Fibroblast of skin of right biceps (primary cell): ENCODE data around the gene TMEM198.

Source experiments
- DNase-seq: peaks from one replicate; pipeline ENCODE4 v3.0.0-alpha.2; 2013

Gene TMEM198, protein sequence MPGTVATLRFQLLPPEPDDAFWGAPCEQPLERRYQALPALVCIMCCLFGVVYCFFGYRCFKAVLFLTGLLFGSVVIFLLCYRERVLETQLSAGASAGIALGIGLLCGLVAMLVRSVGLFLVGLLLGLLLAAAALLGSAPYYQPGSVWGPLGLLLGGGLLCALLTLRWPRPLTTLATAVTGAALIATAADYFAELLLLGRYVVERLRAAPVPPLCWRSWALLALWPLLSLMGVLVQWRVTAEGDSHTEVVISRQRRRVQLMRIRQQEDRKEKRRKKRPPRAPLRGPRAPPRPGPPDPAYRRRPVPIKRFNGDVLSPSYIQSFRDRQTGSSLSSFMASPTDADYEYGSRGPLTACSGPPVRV

DNA sequence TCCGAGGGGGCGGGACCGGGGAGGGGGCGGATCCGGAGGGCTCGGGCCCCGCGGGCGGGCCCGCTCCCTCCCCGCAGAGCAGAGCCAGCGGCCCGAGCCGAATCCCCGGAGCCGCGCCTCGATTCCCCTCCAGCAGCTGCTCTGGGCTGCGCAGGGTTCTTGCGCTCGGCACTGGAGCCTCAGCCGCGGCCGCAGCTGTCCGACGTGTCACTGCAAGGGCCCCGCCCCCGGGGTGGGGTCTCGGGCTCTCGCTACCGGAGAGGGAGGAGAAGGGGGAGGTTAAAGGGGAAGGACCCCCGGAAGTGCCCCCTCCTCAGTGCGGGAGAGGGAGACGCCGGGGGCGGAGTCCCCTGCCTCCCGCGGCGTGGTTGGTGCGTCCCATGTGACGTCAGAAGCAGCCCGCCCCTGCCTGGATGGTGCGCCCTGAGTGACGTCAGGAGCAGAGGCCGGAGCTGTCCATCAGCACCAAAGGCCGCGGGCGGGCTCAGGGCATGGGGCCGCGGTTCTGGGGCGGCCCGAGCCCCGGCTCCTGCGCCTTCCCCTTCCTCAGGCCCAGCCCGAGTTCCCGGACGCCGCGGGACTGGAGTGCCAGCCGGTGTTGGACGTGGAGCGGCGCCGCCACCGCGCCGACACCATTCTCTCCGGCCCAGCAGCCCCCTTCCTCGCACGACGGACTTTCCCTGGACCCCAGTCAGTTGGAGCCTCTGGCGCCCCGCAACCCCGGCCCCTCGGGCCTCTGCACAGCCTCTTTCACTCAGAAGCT lies at the start of gene TMEM198, which contains the start of gene CHPF:
Gene TMEM198, plus strand, starts transcription at position 433 of the 763 bp plus-strand sequence. CDS start 700 bp downstream, outside the sequence.
Gene CHPF, minus strand, starts transcription at position 214 of the 763 bp plus-strand sequence. CDS start 271 bp downstream, outside the sequence.
- peak; percentile 99 for DNase-seq

DNA sequence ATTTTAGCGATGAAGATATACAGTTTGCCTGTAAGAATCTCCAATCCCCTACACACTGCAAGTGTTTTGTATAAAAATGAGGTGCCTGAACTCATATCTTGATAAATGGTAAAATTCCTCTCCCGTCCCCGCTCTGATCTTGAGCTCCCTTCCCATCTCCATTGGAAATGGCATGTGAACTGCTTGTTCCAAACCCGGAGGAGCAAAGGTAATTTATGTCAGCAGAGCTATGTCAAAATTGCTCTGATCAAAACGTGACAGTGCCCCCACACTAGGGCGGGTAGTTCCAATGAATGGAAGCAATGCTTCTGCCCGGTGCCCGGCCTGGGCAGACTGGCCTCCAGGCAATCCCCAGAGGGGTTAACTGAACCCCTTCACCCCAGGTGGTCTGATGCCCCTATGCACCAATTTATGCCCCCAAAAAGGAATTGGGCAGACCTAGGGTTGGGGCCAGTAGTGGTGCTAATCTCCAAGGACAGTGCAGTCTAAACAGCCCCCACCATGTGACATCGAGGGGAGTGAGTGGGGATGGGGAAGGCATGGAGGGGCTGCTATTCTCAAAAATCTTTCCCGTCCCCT lies 48.8 kb upstream of the TMEM198 start:
- no peak for DNase-seq

DNA sequence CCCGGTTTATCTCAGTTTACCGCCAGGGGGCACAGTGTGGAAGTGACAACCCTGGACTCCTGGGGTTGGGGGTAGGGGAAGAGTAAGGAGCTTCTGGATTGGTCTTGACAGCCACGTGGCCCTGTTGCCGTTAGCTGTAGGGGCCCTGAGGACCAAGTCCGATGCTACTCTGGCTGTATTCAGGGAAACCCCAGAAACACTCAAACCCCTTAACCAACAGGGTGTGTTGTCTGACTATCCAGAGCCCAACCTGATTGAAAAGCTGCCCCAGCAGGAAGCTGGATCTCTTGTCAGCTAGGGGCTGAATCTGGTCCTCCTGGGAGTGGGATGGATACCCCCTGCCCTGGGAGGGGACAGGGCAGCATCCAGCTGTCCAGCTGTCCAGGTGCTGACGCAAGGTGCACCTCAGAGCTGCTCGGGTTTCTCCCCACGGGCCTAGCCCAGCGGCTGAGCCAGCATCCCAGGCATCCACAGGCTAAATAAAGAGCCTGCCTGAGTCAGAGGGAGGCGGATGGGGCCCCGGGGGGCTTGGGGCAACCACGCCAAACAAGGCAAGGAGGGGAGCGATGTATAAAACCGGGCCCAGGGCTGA lies 48.2 kb upstream of the TMEM198 start:
- peak; percentile 84 for DNase-seq

DNA sequence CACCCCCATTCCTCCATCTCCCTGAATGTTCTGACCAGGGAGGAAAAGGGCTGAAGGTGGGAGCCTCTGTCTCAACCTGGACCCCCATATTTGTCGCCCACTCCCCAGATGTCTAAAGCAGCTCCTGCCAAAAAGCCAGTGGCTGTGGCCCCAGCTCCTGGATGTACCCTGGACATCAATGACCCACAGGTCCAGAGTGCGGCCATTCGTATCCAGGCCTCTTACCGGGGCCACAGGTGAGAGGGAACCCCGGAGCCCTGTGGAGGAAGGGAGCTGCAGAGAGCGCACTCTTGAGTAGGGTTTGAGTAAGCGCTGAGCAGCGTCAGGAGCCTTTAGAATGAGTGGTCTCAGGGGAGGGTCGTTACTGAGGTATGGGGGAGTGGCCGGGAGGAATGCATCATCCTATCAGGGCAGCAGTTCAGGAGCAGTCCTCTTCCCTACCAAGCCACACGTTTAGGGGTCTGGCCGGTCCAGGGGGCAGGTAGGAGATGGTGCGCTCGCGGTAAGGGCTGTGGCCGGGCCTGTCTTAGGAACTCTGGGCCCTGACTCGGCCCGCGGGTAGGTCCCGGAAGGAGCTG lies 47.5 kb upstream of the TMEM198 start:
- DNase-seq, result no peak

DNA sequence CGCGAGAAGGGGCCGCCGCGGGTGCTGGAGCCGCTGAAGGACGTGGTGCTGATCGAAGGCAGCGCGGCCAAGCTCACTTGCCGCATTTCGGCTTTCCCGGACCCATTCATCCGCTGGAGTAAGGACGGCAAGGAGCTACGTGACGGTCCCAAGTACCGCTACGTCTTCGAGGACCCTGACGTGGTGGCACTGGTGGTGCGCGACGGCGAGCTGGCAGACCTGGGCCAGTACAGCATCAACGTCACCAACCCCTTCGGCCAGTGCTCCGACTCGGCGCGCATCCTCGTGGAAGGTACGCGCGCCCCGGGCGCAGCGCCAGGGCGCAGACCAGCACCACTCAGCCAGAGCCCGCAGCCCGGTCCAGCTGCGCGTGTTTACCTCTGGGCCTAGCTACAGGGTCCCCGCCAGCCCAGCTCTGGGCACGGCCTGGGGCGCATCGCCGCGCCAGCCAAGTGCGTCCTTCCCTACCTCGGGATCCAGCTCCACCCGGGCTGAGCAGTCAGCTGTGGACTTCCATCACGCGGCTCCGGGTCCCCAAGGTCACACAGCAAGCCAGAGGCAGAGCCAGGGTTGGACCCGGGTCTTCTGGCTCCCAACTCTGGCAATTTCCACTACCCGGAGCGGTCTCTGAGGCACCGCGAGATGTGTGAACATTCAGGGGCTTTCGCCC lies 46.9 kb upstream of the TMEM198 start:
- DNase-seq, result peak; percentile 17

DNA sequence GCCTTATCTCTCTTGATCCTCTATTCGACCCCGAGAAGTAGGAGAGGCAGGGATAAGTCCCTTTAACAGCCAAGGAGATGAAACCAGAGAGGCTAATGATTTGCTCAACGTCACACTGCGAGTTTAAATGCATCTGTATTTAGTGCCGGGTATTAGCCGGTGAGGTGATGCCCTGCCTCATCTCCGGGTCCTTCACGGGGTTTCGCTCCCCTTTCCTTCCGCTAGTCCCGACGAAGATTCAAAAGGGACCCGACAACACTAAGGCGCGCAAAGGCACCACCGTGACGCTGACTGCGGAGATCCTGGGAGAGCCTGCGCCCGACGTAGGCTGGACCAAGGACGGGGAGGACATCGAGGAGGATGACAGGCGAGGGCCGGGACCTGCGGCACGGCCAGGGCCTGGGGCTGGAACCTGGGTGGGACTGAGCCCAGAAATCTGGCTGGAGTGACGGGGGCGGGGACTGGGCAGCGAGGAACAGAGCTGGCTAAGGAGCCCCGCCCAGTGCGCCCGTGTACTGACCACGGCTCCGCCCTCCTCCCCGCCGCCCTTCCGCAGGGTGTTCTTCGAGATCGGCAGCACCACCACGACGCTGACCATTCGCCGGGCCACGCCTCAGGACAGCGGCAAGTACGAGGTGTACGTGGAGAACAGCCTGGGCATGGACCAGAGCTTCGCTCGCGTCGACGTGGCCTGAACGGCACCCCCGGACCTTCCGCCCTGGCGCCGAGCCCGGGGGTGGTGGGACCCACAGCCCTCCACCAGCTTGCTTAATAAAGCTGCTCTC lies 46.1 kb upstream of the TMEM198 start:
- peak; percentile 63 for DNase-seq

DNA sequence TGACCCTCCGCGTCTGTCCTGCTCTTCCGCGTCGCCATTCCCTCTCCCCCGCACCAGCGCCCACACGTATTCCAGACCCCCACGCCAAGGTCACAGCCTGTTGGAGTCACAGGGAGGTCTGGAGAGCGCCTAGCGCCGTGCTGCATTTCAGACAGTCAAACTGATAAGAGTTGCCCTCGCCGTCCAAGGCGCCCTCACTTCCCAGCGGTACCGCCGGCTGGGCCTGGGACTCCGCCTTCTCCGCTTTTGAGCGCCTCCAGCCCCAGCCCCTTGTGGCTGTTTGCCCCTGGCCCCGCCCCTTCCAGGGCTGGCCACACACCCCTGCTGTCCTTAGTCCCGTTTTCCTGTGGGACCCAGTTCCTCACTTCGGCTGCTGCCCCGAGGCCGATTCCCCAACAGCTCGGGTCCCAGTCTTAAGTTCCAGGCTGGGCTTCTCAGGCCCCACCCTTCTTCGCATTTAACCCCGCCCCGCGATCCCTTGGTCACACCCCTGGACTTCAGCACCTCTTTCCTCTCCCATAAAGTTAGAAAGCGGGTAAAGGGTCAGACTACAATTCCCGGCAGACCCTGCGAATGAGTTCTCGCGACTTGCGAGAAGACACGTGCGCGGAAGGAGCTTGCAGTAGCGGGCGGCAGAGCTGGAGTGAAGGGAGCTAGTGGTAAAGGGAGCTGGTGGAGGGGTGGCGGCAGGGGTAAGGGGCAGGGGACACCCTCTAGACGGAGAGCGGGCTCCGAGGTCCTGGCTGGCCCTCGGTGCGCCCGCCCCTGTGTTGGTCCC lies 45.4 kb upstream of the TMEM198 start, which contains the start of gene GMPPA:
Gene GMPPA, plus strand, starts transcription at position 612 of the 778 bp plus-strand sequence. CDS start 1,085 bp downstream, outside the sequence.
- DNase-seq, result peak; percentile 99

DNA sequence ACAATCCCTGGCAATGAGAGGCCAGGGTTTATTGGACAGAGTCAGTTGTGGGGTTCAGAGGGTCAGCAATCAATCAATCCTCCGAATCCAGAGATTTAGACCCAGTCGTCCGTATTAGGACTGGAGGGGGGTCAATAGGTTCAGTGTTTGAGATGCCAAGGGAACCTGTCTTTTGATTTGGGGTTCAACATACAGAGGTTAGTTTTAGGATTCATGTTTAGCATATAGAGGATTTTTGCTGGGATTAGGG lies 44.8 kb upstream of the TMEM198 start:
- DNase-seq, result no peak

DNA sequence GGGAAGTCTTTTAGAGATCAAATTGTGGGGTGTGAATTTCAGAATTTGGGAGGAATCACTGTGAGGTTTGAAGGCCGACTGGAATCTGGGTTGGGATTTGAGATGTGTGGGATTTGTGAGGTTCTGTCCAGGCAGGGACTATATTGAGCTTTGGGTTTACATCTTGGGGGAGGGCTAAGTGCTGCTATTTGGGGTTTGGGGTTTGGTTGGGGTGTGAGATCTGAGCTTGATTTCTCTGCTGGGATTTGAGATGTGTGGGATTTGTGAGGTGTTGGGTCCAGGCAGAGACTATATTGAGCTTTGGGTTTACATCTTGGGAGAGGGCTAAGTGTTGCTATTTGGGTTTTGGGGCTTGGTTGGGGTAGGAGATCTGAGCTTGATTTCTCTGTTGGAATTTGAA lies 44.3 kb upstream of the TMEM198 start:
- no peak for DNase-seq

DNA sequence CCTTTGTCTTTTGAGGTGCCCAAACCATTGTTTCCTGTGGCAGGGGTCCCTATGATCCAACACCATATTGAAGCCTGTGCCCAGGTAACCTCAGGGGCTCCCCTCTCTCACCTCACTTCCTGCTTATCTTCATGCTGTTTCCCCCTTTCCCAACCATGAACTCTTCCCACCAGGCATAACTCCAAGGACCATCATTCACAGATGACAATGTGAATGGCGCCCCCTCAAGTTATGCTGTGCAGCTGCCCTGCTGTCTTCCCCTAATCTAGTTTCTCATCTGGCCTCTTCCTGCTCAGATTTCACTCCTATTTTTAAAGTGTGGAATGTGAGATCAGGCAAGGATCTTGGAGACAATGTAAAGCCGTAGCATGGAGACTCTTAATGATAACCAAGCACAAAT lies 43.7 kb upstream of the TMEM198 start:
- peak; percentile 69 for DNase-seq

DNA sequence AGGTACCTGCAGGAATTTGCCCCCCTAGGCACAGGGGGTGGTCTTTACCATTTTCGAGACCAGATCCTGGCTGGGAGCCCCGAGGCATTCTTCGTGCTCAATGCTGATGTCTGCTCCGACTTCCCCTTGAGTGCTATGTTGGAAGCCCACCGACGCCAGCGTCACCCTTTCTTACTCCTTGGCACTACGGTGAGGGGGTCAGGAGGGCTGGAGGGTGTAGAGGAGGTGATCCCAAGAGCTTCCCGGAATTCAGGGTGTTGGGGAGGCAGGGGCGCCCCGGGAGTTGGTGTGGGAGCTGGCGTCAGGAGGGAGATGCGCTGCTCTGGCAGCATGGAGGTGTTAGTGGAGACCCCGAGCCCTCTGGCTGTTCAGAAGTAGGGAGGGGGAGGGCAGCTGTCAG lies 42.0 kb upstream of the TMEM198 start:
- DNase-seq, result no peak

DNA sequence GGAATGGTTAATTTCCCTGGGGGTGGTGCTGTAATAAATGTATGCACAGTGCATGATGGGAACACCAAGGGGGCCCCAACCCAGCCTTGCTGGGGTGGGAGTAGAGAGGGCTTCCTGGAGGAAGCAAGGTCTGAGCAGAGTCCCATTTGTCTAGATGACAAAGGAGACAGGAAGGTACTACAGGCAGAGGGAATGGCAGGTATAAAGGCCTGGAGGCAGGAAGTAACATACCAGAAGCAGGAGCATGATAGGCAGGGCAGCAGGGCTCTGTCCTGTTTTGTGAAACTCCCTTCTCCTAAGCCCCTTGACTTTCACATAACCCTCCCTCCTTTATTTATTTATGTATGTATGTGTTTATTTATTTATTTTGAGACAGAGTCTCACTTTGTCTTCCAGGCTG lies 41.2 kb upstream of the TMEM198 start:
- DNase-seq, result no peak

DNA sequence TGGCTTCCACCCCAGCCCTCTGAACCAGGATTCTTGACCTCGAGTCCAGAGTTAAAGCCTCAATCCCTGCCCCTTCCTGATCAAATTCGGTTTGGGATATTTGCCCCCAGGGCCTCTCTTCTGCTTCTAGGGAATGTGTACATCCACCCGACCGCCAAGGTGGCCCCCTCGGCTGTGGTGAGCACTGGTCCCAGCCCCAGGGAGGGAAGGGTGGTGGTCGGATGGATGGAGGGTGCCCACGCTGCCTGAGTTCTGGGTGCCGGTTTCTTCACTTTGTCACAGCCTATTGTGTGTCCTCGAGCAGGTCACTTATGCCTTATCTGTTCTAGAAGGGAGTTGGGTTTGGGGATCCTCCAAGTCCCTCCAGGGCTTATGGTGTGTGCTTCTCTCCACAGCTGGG lies 38.2 kb upstream of the TMEM198 start:
- no peak for DNase-seq

DNA sequence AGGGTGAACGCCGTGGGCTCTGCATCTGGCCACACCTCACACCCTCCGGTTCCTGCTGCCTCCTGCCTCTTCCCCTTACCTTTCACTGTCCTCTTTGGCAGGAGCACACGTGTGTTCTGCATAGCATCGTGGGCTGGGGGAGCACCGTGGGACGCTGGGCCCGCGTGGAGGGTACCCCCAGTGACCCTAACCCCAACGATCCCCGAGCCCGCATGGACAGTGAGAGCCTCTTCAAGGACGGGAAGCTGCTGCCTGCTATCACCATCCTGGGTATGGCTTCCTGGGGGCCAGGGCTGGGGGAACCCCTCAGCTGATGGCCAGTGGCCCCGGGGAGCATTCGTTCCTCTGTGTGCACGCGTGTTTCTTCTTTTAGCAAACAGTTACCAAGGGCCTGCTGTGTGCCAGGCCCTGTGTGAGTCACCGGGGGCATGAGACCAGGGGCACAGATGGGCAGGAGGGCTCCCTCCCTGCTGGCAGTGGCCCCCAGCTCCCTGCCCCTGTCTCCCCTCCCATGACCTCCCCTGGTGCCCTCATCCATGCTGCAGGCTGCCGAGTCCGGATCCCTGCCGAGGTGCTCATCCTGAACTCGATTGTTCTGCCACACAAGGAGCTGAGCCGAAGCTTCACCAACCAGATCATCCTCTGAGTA lies 37.6 kb upstream of the TMEM198 start:
- no peak for DNase-seq

DNA sequence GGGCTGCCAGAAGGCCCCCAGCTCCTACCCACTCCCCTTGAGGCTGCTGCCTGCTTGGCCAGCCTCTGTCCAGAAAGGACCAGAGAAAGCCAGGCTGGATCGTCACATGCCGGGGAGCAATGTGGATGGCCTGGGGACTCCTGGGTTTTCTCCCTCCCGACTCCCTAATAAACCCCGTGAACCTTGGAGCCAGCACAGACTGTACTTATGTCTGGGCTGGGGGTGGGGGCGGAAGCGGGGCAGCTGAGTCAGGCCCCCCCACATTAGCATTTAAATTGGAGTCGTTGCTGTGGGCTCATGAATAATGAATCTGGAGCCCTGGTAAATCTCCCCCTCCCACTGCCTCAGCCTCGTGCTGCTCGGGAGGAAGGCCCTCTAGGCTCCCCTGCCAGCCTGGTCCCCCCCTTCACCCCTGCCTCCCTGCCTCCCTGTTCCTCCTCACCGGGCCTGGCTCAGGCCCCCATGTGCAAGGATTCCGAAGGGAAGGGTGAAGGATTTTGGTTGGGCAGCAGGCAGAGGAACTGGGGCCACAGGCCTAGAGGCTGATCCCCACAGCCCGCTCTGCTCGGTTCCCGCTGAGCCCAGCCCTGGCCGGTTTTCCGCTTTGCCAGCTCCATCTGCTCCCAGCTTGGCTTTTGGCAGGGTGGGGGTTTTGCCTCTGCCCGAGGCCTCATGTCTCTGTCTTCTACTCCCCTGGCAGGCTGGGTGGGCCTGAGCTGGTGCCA lies 36.9 kb upstream of the TMEM198 start:
- DNase-seq, result no peak

DNA sequence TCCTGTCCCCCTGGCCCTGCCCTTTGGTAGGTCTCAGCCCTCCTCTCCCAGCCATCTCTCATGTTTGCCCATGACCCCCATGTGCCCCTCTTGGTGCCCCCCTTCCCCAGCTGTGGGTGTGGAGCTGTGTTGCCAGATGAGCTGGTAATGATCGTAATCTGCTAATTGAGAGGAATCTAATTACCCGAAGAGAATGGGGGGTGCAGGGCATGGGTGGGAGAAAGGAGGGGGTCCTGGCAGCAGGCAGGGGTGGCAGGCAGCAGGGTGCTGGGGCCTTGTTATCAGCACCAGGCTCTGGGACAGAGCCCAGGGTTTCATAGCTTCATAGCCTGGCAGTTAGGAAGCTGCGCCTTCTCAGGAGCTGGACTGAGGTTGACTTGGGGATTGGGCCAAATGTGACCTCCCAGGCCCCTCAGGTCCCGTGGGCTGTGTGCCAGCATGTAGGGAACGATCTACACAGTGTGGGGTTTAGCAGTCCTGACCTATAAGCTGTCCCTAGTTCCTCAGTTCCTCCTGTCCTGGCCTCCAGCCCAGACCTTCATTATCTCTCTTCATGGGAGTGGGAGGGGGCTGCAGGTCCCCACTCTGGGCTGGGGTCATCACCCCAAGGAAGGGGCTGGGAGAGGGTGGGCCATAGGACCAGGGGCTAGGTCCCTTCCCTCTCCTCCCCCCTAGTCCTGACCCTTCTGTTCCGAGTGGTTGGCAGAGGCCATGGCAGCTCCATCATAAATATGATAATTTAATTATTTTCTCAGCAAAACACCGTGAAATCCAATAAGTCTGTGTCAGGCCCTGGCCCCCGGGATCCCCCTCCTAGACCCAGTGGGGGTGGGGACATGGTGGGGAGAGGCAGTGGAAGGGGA lies 36.0 kb upstream of the TMEM198 start:
- DNase-seq, result no peak

DNA sequence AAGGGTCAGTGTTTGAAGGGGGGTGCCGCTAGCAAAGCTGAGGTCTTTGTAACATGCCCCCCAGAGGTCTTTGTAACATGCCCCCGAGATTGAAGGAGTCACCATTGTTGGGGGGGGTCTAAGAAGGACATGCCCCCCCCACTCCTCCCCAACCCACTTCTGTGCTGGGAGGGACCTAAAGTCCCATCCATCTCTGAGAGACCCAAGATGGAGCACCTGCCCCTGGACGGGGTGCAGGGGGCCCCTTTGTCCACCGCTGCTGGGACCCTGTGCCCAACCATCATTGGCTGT lies 35.4 kb upstream of the TMEM198 start:
- no peak for DNase-seq

DNA sequence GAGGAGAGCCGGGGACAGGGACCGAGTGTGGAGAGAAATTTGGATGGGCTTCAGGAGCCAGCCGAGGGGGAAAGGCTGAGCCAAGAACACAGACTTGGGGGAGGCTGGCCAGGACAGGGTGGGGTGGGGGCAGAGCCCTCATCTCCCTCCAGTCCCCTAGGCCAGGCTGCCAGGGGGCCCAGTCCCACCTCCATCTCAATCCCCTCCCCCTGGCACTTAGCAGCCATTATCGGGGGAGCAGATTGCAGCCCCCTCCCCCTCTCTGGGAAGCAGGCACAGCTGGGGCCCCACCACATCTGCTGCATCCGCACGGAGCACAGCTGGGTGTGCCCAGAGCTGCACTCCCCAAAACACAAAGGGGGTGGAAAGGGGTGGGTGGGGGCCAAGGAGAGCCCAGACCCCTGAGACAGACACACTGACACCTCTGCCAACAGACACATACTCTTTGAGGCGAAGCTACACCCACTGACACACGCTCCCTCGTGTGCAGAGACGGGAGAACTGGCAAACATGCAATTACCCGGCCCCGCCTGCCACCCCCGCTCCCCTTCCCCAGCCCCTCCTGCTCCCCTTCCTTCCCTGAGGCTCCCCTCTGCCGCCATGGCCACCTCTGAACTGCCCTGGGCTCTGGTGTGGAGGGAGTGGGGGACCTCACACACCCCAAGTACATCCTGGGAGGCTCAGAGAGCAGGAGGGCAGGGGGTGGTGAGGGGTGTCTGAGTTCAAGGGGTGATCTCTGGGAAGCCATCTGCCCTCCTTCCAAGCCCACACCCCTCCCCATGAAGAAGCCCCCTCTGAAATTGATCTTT lies 34.7 kb upstream of the TMEM198 start:
- no peak for DNase-seq
